CD4-positive, alpha-beta T cell treated with Interleukin-17A for 4 hours (primary cell): Measurements from ENCODE around the gene KTN1.

Source experiments
- DNase-seq: peaks from one replicate; pipeline ENCODE4 v3.0.0-alpha.2; 2020; ENCODE audit warnings: mixed read lengths

The KTN1 gene

GRCh38 chr14:55579724-55580469 is at the start of gene KTN1:
Gene KTN1, plus strand, starts transcription at chr14:55580207. Its CDS starts 31,842 bp downstream, at chr14:55612049.
- peak; percentile 89 for DNase-seq

GRCh38 chr14:55530464-55530863 is 49.5 kb upstream of the KTN1 start:
- no peak for DNase-seq

- DNase-seq = no peak
Observed at GRCh38 chr14:55532645-55533344, 47.2 kb upstream of the KTN1 start.

GRCh38 chr14:55533960-55534359 is 46.0 kb upstream of the KTN1 start:
- no peak for DNase-seq

- no peak for DNase-seq
Observed at GRCh38 chr14:55535516-55536203, 44.3 kb upstream of the KTN1 start.

GRCh38 chr14:55536204-55536708 is 43.8 kb upstream of the KTN1 start:
- no peak for DNase-seq

- no peak for DNase-seq
Observed at GRCh38 chr14:55537782-55538181, 42.2 kb upstream of the KTN1 start.

GRCh38 chr14:55539975-55540374 is 40.0 kb upstream of the KTN1 start:
- no peak for DNase-seq

- no peak for DNase-seq
Observed at GRCh38 chr14:55540847-55541773, 38.9 kb upstream of the KTN1 start.

GRCh38 chr14:55545779-55546178 is 34.2 kb upstream of the KTN1 start:
- no peak for DNase-seq

GRCh38 chr14:55546212-55546874 is 33.7 kb upstream of the KTN1 start:
- DNase-seq = no peak

- DNase-seq = no peak
Observed at GRCh38 chr14:55547650-55548315, 32.2 kb upstream of the KTN1 start.

GRCh38 chr14:55553791-55554190 is 26.2 kb upstream of the KTN1 start:
- DNase-seq = no peak

GRCh38 chr14:55556929-55557623 is 22.9 kb upstream of the KTN1 start:
- no peak for DNase-seq

GRCh38 chr14:55562135-55562534 is 17.9 kb upstream of the KTN1 start:
- no peak for DNase-seq

GRCh38 chr14:55568618-55569017 is 11.4 kb upstream of the KTN1 start:
- DNase-seq = no peak

GRCh38 chr14:55571125-55571889 is 8.7 kb upstream of the KTN1 start:
- DNase-seq = no peak

GRCh38 chr14:55572578-55572977 is 7.4 kb upstream of the KTN1 start:
- no peak for DNase-seq

- no peak for DNase-seq
Observed at GRCh38 chr14:55574988-55575387, 5.0 kb upstream of the KTN1 start.

GRCh38 chr14:55577229-55577628 is 2.8 kb upstream of the KTN1 start:
- no peak for DNase-seq
